Thyroid gland (tissue), 4 donors: ENCODE results near the gene FAM168A.

Experiments used
- POLR2A ChIP-seq, 2 donors: fragments of 450-650 bp; IDR thresholded peaks; one replicate each; pipeline ENCODE4 v1.6.1; 2017; ENCODE audit warnings: antibody characterized with exemption in 2 of 2, mild to moderate bottlenecking in 2 of 2, moderate library complexity in 1 of 2
- TF ChIP-seq, protein P1 (sequence below), 6 experiments: fragments of 200-600 bp in 3 of 6; fragments of 450-650 bp in 3 of 6; sonication (generic) in 3 of 6; IDR thresholded peaks; one replicate each; pipeline ENCODE4 v1.5.1; 2016 to 2019; ENCODE audit warnings: antibody characterized with exemption in 6 of 6, mild to moderate bottlenecking in 2 of 6, inconsistent platforms in 1 of 6, moderate library complexity in 1 of 6

DNA sequence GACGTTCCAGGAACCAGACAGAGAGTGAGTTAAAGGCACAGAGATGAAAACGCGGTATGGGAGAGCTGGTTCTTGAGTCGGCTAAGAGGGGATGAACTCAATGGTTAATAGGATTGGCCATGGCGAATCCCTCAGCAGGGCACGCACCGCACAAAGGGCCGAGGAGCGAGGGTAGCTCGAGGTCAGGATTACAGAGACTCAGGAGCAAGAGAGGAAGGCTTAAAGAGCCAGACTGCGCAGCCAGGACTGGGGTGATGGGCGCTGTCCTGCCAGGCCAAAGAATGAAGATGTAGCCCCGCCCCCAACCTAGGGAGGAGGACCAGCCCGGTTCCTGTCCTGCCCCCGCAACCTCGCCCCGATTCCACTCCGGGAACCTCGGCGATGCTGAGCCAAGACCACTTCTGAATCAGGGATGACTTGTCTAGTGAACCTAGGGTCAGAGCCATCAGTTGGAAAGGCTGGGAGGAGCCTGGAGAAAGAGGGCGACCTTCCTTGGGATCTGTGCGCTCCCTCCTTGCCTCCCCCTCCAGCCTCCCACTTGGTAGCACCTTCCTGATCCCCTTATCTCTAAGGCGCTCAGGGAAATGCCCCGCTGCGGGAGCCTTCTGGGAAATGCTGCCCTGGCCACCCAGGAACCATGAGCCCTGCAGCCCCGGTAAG, 48.2 kb upstream of the FAM168A start, which contains the start of gene PLEKHB1:
- TF ChIP-seq, protein P1, sequence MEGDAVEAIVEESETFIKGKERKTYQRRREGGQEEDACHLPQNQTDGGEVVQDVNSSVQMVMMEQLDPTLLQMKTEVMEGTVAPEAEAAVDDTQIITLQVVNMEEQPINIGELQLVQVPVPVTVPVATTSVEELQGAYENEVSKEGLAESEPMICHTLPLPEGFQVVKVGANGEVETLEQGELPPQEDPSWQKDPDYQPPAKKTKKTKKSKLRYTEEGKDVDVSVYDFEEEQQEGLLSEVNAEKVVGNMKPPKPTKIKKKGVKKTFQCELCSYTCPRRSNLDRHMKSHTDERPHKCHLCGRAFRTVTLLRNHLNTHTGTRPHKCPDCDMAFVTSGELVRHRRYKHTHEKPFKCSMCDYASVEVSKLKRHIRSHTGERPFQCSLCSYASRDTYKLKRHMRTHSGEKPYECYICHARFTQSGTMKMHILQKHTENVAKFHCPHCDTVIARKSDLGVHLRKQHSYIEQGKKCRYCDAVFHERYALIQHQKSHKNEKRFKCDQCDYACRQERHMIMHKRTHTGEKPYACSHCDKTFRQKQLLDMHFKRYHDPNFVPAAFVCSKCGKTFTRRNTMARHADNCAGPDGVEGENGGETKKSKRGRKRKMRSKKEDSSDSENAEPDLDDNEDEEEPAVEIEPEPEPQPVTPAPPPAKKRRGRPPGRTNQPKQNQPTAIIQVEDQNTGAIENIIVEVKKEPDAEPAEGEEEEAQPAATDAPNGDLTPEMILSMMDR (IDR thresholded peaks at IDR 0.05): no peak
- no peak for TF ChIP-seq POLR2A (IDR thresholded peaks at IDR 0.05)
